ENCODE measurements around the gene SPRING1. TPM values are rescaled to one million over a fixed set of nuclear protein-coding genes. Genes with fewer than 3 reads are reported as not detected.
A peak's percentile ranks its signal among the peaks of the same experiment; 100 is the strongest.

The SPRING1 gene
- total RNA-seq, 1 experiment from 2014 or later, result 87.4 TPM

DNA sequence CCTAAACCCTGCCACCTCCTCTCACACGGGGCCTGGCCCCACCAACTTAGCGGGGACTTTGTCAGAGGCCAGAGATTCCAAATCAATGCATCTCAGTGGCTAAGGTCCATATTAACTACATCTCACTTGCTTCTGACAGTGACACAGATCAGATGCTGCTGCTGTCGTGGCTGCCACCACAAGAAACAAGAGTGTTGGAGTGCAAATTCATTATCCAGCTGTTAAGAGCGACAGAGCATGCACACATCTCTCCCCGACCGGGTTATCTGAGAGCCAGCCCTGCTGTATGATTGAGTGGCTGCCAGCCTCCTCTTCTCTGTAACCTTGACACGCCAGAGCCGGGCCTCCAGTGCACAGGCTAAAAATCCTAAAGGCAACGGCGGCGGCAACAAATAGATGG, 40.2 kb downstream of the SPRING1 start:
- peaks cover 43% of the 10 kb centered on the region for H3K27me3 Mint-ChIP-seq (ENCODE audit: unreplicated experiment)
- H3K4me1 Mint-ChIP-seq (ENCODE audit: low read depth, unreplicated experiment), result peaks cover 25% of the 10 kb centered on the region
- no TSS peak for BruUV-seq (replicated peaks)
- H3K4me3 Mint-ChIP-seq (ENCODE audit: low read depth, unreplicated experiment), result peak overlapping the region; percentile 48
- no peaks in the 10 kb centered on the region for H3K9me3 Mint-ChIP-seq (ENCODE audit: low read depth, unreplicated experiment)
- no peak for DNase-seq
- intact Hi-C loops (cut with micrococcal nuclease; ENCODE audit: unreplicated experiment), result loop anchor here (10.0 kb wide), 2 partner anchors 423 to 553 kb away; partner anchors contain the start of gene MED13L
- TF ChIP-seq, protein P1, sequence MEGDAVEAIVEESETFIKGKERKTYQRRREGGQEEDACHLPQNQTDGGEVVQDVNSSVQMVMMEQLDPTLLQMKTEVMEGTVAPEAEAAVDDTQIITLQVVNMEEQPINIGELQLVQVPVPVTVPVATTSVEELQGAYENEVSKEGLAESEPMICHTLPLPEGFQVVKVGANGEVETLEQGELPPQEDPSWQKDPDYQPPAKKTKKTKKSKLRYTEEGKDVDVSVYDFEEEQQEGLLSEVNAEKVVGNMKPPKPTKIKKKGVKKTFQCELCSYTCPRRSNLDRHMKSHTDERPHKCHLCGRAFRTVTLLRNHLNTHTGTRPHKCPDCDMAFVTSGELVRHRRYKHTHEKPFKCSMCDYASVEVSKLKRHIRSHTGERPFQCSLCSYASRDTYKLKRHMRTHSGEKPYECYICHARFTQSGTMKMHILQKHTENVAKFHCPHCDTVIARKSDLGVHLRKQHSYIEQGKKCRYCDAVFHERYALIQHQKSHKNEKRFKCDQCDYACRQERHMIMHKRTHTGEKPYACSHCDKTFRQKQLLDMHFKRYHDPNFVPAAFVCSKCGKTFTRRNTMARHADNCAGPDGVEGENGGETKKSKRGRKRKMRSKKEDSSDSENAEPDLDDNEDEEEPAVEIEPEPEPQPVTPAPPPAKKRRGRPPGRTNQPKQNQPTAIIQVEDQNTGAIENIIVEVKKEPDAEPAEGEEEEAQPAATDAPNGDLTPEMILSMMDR (IDR thresholded peaks at IDR 0.05; ENCODE audit: unreplicated experiment), result no peak
- CTCF ChIA-PET, result interaction anchor here (0.7 to 1.8 kb wide), 3 partner anchors 11 to 389 kb away, joined by 4 to 9 read pairs (median 6); no protein-coding TSS in a partner anchor
- H3K36me3 Mint-ChIP-seq (ENCODE audit: insufficient read depth, unreplicated experiment), result peaks cover 4% of the 10 kb centered on the region
- peak overlapping the region; percentile 22 for H3K27ac Mint-ChIP-seq (ENCODE audit: unreplicated experiment)

DNA sequence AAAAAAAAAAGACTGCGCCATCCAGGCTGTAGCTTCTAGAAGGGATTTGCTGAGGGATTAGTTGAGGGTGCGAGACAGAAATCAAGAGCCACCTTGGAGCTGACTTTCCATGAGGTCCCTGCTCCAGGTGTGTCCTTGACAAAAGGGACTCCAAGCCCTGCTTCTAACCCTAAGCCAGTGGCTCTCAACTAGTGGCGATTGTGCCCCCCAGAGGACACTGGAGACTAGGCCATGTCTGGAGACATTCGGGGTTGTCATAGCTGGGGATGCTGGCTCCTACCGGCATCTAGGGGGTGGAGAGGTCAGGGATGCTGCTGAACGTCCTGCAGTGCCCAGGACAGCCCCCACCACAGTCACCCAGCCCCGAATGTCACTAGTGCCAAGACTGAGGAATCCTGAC, 40.6 kb downstream of the SPRING1 start:
- Mint-ChIP-seq H3K9me3 (ENCODE audit: low read depth, unreplicated experiment) (no peaks in the 10 kb centered on the region), H3K27me3 (ENCODE audit: unreplicated experiment) (peaks cover 48% of the 10 kb centered on the region), H3K36me3 (ENCODE audit: insufficient read depth, unreplicated experiment) (peaks cover 4% of the 10 kb centered on the region), H3K4me3 (ENCODE audit: low read depth, unreplicated experiment) (peak overlapping the region; percentile 48), H3K4me1 (ENCODE audit: low read depth, unreplicated experiment) (peaks cover 25% of the 10 kb centered on the region), H3K27ac (ENCODE audit: unreplicated experiment) (no peak overlapping the region)
- BruUV-seq (replicated peaks), result no TSS peak
- TF ChIP-seq, protein P1 (IDR thresholded peaks at IDR 0.05; ENCODE audit: unreplicated experiment), result no peak
- CTCF ChIA-PET, result interaction anchor here (0.7 to 1.8 kb wide), 3 partner anchors 11 to 390 kb away, joined by 4 to 9 read pairs (median 6); no protein-coding TSS in a partner anchor
- intact Hi-C loops (cut with micrococcal nuclease; ENCODE audit: unreplicated experiment), result loop anchor here (10.0 kb wide), 2 partner anchors 423 to 553 kb away; partner anchors contain the start of gene MED13L
- DNase-seq, result peak; percentile 39

DNA sequence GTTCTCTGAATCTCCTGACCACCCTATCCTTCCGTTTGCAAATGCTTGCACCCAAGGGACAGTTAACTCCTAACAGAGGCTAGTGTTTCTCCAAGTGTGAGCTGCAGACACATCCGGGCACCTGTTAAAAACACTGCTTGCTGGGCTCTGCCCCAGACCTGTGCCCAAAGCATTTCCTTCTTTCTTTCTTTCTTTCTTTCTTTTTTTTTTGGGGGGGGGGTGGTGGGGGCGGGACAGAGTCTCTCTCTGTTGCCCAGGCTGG, 42.5 kb downstream of the SPRING1 start:
- TF ChIP-seq, protein P1 (IDR thresholded peaks at IDR 0.05; ENCODE audit: unreplicated experiment), result no peak
- no TSS peak for BruUV-seq (replicated peaks)
- Mint-ChIP-seq H3K9me3 (ENCODE audit: low read depth, unreplicated experiment) (peaks cover 3% of the 10 kb centered on the region), H3K36me3 (ENCODE audit: insufficient read depth, unreplicated experiment) (peaks cover 4% of the 10 kb centered on the region), H3K27ac (ENCODE audit: unreplicated experiment) (no peak overlapping the region), H3K27me3 (ENCODE audit: unreplicated experiment) (peaks cover 67% of the 10 kb centered on the region), H3K4me1 (ENCODE audit: low read depth, unreplicated experiment) (peaks cover 25% of the 10 kb centered on the region), H3K4me3 (ENCODE audit: low read depth, unreplicated experiment) (no peak overlapping the region)
- no peak for DNase-seq
- CTCF ChIA-PET, result no interaction called here
- intact Hi-C loops (cut with micrococcal nuclease; ENCODE audit: unreplicated experiment), result loop anchor here (10.0 kb wide), 2 partner anchors 421 to 551 kb away; partner anchors contain the start of gene MED13L

DNA sequence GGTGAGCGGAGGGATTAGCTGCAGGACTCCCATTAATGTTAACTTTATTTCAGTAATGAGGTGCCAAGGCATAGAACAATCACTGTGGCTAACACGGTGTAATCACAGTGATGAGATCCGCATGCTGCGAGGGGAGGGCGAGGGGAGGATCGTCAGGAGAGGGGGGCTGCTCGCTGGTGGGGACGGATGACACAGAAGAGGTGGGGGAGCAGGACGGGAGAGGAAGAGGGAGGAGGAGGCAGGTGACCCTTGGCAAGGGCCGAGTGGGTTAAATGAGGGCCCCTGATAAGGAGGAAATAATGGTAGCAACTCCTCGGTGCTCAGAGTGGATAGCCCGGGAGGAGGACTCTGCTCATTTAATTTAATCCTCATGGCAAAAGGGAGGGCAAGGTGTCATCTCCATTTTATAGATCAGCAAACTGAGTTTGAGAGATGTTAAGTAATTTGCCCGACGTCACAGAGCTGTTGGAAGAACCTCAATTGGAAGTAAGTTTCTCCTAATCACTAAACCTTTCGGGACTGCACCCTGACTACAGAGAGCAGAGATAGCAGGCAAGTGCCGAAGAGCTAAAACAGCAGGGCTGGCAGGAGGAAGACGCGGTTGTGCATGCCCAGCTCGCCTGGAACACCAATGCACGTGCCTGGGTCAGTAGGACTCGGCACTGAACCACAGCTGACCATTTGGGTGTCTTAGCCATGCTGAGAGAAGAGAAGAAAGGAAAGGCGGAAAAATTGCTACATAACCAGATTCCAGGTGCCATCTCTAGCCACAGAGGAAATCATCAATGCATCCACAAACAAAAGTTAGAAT, 43.0 kb downstream of the SPRING1 start:
- H3K27me3 Mint-ChIP-seq (ENCODE audit: unreplicated experiment), result peaks cover 68% of the 10 kb centered on the region
- TF ChIP-seq, protein P1 (IDR thresholded peaks at IDR 0.05; ENCODE audit: unreplicated experiment), result no peak
- peaks cover 4% of the 10 kb centered on the region for H3K36me3 Mint-ChIP-seq (ENCODE audit: insufficient read depth, unreplicated experiment)

More for the DNA sequence above, 43.0 kb downstream of the SPRING1 start:
- Mint-ChIP-seq H3K9me3 (ENCODE audit: low read depth, unreplicated experiment) (peaks cover 3% of the 10 kb centered on the region), H3K4me1 (ENCODE audit: low read depth, unreplicated experiment) (peaks cover 25% of the 10 kb centered on the region), H3K4me3 (ENCODE audit: low read depth, unreplicated experiment) (no peak overlapping the region), H3K27ac (ENCODE audit: unreplicated experiment) (no peak overlapping the region)
- no peak for DNase-seq
- BruUV-seq (replicated peaks), result no TSS peak
- CTCF ChIA-PET, result no interaction called here
- intact Hi-C loops (cut with micrococcal nuclease; ENCODE audit: unreplicated experiment), result loop anchor here (10.0 kb wide), 2 partner anchors 420 to 550 kb away; partner anchors contain the start of gene MED13L

Measured in Calu3 (cell line).